NCI-H1048 (cell line): ENCODE measurements around the gene ACSS1.
"Not testable (repeated sequence)": the region's sequence is repeated elsewhere in the genome, so short reads cannot be mapped to it uniquely, and the experiment has no call there.

ENCODE experiments used
- DNase-seq: peaks from one replicate; lab custom pipeline; 2025; lab: John Stamatoyannopoulos, UW

The ACSS1 gene

GRCh38 chr20:25009218-25010145 lies 48.5 kb downstream of the ACSS1 start:
- no peak for DNase-seq

GRCh38 chr20:25008388-25009217 lies 49.3 kb downstream of the ACSS1 start:
- no peak for DNase-seq

GRCh38 chr20:25007491-25008305 lies 50.2 kb downstream of the ACSS1 start:
- DNase-seq = no peak

- DNase-seq = no peak
Measured at GRCh38 chr20:25006431-25007167, 51.3 kb downstream of the ACSS1 start.

GRCh38 chr20:25005661-25006060 lies 52.3 kb downstream of the ACSS1 start:
- no peak for DNase-seq

- no peak for DNase-seq
Measured at GRCh38 chr20:25005220-25005619, 52.7 kb downstream of the ACSS1 start.

GRCh38 chr20:25003002-25003401 lies 54.9 kb downstream of the ACSS1 start:
- no peak for DNase-seq

GRCh38 chr20:25001323-25001722 lies 56.6 kb downstream of the ACSS1 start:
- DNase-seq = not testable (repeated sequence)

- no peak for DNase-seq
Measured at GRCh38 chr20:25000268-25000801, 57.6 kb downstream of the ACSS1 start.

GRCh38 chr20:24999568-24999967 lies 58.4 kb downstream of the ACSS1 start:
- no peak for DNase-seq

- no peak for DNase-seq
Measured at GRCh38 chr20:24998631-24999445, 59.1 kb downstream of the ACSS1 start.

- DNase-seq = no peak
Measured at GRCh38 chr20:24998121-24998520, 59.8 kb downstream of the ACSS1 start.

GRCh38 chr20:24996449-24997377 lies 61.2 kb downstream of the ACSS1 start:
- no peak for DNase-seq

- no peak for DNase-seq
Measured at GRCh38 chr20:24995741-24996448, 62.0 kb downstream of the ACSS1 start.

- peak; percentile 17 for DNase-seq
Measured at GRCh38 chr20:24994470-24995368, 63.2 kb downstream of the ACSS1 start.

- DNase-seq = no peak
Measured at GRCh38 chr20:24994186-24994465, 63.8 kb downstream of the ACSS1 start.

GRCh38 chr20:24993337-24994185 lies 64.4 kb downstream of the ACSS1 start:
- peak; percentile 18 for DNase-seq
